Measurements from ENCODE around the gene CKS2. TPM values are rescaled to one million over a fixed set of nuclear protein-coding genes. Genes with fewer than 3 reads are reported as not detected.

Gene CKS2
- total RNA-seq, 1 experiment from 2014 or later = 93.8 TPM

GRCh38 chr9:89313842-89314241, 2.8 kb downstream of the CKS2 start:
- H3K27ac Mint-ChIP-seq (ENCODE audit: unreplicated experiment) = no peak overlapping the region

GRCh38 chr9:89314955-89315354, 4.0 kb downstream of the CKS2 start:
- ChIA-PET POLR2A (no interaction called here), CTCF (no interaction called here)
- BruUV-seq (replicated peaks) = no TSS peak
- Mint-ChIP-seq H3K4me1 (ENCODE audit: low read depth, unreplicated experiment) (peaks cover 8% of the 10 kb centered on the region), H3K36me3 (ENCODE audit: insufficient read depth, unreplicated experiment) (peaks cover 68% of the 10 kb centered on the region), H3K27me3 (ENCODE audit: insufficient read depth, unreplicated experiment) (no peaks in the 10 kb centered on the region), H3K4me3 (ENCODE audit: unreplicated experiment) (no peak overlapping the region), H3K9me3 (ENCODE audit: unreplicated experiment) (no peaks in the 10 kb centered on the region), H3K27ac (ENCODE audit: unreplicated experiment) (no peak overlapping the region)
- no peak overlapping the region for H3K4me3 ChIP-seq (ENCODE audit: low read depth, low read length)
- peaks cover 5% of the 10 kb centered on the region; the same call in 1 of the 2 replicates for H3K4me1 ChIP-seq
- intact Hi-C loops (cut with micrococcal nuclease; ENCODE audit: unreplicated experiment) = loop anchor here (10.0 kb wide), 1 partner anchor 130 kb away; no protein-coding TSS in a partner anchor
- no peaks in the 10 kb centered on the region for H3K9me3 ChIP-seq
- no peaks in the 10 kb centered on the region for H3K36me3 ChIP-seq (ENCODE audit: control insufficient read depth, insufficient read depth, low read length)
- no peaks in the 10 kb centered on the region for H3K27me3 ChIP-seq (replicated peaks; ENCODE audit: control insufficient read depth, insufficient read depth, low read length)
- TF ChIP-seq CTCF (IDR thresholded peaks at IDR 0.05; ENCODE audit: insufficient read depth in 1 of 2, low read depth in 1 of 2, low read length in 1 of 2, severe bottlenecking in 1 of 2, unreplicated experiment in 1 of 2) = no peak
- no peak for DNase-seq

More at GRCh38 chr9:89313842-89314241, 2.8 kb downstream of the CKS2 start:
- Mint-ChIP-seq H3K36me3 (ENCODE audit: insufficient read depth, unreplicated experiment) (peaks cover 63% of the 10 kb centered on the region), H3K4me3 (ENCODE audit: unreplicated experiment) (peak overlapping the region; percentile 80), H3K4me1 (ENCODE audit: low read depth, unreplicated experiment) (peaks cover 8% of the 10 kb centered on the region), H3K27me3 (ENCODE audit: insufficient read depth, unreplicated experiment) (no peaks in the 10 kb centered on the region), H3K9me3 (ENCODE audit: unreplicated experiment) (no peaks in the 10 kb centered on the region)
- H3K36me3 ChIP-seq (ENCODE audit: control insufficient read depth, insufficient read depth, low read length) = no peaks in the 10 kb centered on the region
- H3K4me1 ChIP-seq = no peaks in the 10 kb centered on the region; the same call in 1 of the 2 replicates
- peak overlapping the region; percentile 7; the same call in 1 of the 2 replicates for H3K4me3 ChIP-seq (ENCODE audit: low read depth, low read length)
- H3K9me3 ChIP-seq = no peaks in the 10 kb centered on the region
- ChIA-PET POLR2A (no interaction called here), CTCF (no interaction called here)
- intact Hi-C loops (cut with micrococcal nuclease; ENCODE audit: unreplicated experiment) = loop anchor here (10.0 kb wide), 1 partner anchor 129 kb away; no protein-coding TSS in a partner anchor
- no peak for TF ChIP-seq CTCF (IDR thresholded peaks at IDR 0.05; ENCODE audit: insufficient read depth in 1 of 2, low read depth in 1 of 2, low read length in 1 of 2, severe bottlenecking in 1 of 2, unreplicated experiment in 1 of 2)
- no peak for DNase-seq
- no peaks in the 10 kb centered on the region for H3K27me3 ChIP-seq (replicated peaks; ENCODE audit: control insufficient read depth, insufficient read depth, low read length)
- no TSS peak for BruUV-seq (replicated peaks)

- peaks cover 66% of the 10 kb centered on the region for H3K36me3 Mint-ChIP-seq (ENCODE audit: insufficient read depth, unreplicated experiment)
- BruUV-seq (replicated peaks) = no TSS peak
- CTCF ChIA-PET = no interaction called here
- H3K9me3 Mint-ChIP-seq (ENCODE audit: unreplicated experiment) = no peaks in the 10 kb centered on the region
- TF ChIP-seq CTCF (IDR thresholded peaks at IDR 0.05; ENCODE audit: insufficient read depth in 1 of 2, low read depth in 1 of 2, low read length in 1 of 2, severe bottlenecking in 1 of 2, unreplicated experiment in 1 of 2) = no peak
- no peak for DNase-seq
- Histone ChIP-seq H3K9me3 (no peaks in the 10 kb centered on the region), H3K4me3 (ENCODE audit: low read depth, low read length) (no peak overlapping the region), H3K36me3 (ENCODE audit: control insufficient read depth, insufficient read depth, low read length) (no peaks in the 10 kb centered on the region), H3K27me3 (replicated peaks; ENCODE audit: control insufficient read depth, insufficient read depth, low read length) (no peaks in the 10 kb centered on the region), H3K4me1 (peaks cover 6% of the 10 kb centered on the region; the same call in 1 of the 2 replicates)
- peaks cover 8% of the 10 kb centered on the region for H3K4me1 Mint-ChIP-seq (ENCODE audit: low read depth, unreplicated experiment)
- no peak overlapping the region for H3K27ac Mint-ChIP-seq (ENCODE audit: unreplicated experiment)
- POLR2A ChIA-PET = no interaction called here
- no peak overlapping the region for H3K4me3 Mint-ChIP-seq (ENCODE audit: unreplicated experiment)
- H3K27me3 Mint-ChIP-seq (ENCODE audit: insufficient read depth, unreplicated experiment) = no peaks in the 10 kb centered on the region
- intact Hi-C loops (cut with micrococcal nuclease; ENCODE audit: unreplicated experiment) = loop anchor here (10.0 kb wide), 1 partner anchor 131 kb away; no protein-coding TSS in a partner anchor
These were observed 4.5 kb downstream of the CKS2 start for GRCh38 chr9:89315482-89315881.

Data from Caco-2 (cell line).